ENCODE measurements around the gene CCDC154.

Gene CCDC154

GRCh38 chr16:1458336-1458976, 14.1 kb upstream of the CCDC154 start:
- no peak for TF ChIP-seq CTCF (conservative IDR thresholded peaks at IDR 0.05; ENCODE audit: low read length)
- no peak for TF ChIP-seq EZH2phosphoT487 (IDR thresholded peaks at IDR 0.05; ENCODE audit: borderline replicate concordance)
- Histone ChIP-seq H2AFZ (ENCODE audit: low read length) (no peak overlapping the region), H3K4me3 (ENCODE audit: low read length, poor library complexity, severe bottlenecking) (no peak overlapping the region)

GRCh38 chr16:1457489-1458245, 13.3 kb upstream of the CCDC154 start:
- Histone ChIP-seq H3F3A (ENCODE audit: low read depth) (no peaks in the 10 kb centered on the region), H3K4me1 (ENCODE audit: insufficient read depth, low read length, poor library complexity, severe bottlenecking) (no peaks in the 10 kb centered on the region), H3K9me3 (ENCODE audit: insufficient read depth, low read depth, low read length) (no peaks in the 10 kb centered on the region), H3K9me2 (replicated peaks; ENCODE audit: low read depth, low read length) (no peaks in the 10 kb centered on the region), H3K9ac (ENCODE audit: low read depth, low read length, poor library complexity, severe bottlenecking) (no peak overlapping the region), H3K4me3 (ENCODE audit: low read length, poor library complexity, severe bottlenecking) (no peak overlapping the region), H3K36me3 (ENCODE audit: insufficient read depth, low read length) (no peaks in the 10 kb centered on the region), H2AFZ (ENCODE audit: low read length) (no peak overlapping the region), H4K20me1 (ENCODE audit: insufficient read depth, low read length, poor library complexity, severe bottlenecking) (no peaks in the 10 kb centered on the region), H3K4me2 (ENCODE audit: low read depth, low read length, poor library complexity, severe bottlenecking) (no peak overlapping the region), H3K27me3 (ENCODE audit: insufficient read depth, low read length, poor library complexity, severe bottlenecking) (no peaks in the 10 kb centered on the region), H3K79me2 (ENCODE audit: insufficient read depth, low read length) (no peaks in the 10 kb centered on the region)
- TF ChIP-seq CTCF (conservative IDR thresholded peaks at IDR 0.05; ENCODE audit: low read length) (no peak), EZH2phosphoT487 (IDR thresholded peaks at IDR 0.05; ENCODE audit: borderline replicate concordance) (no peak)

More at GRCh38 chr16:1458336-1458976, 14.1 kb upstream of the CCDC154 start:
- Histone ChIP-seq H3F3A (ENCODE audit: low read depth) (no peaks in the 10 kb centered on the region), H3K4me2 (ENCODE audit: low read depth, low read length, poor library complexity, severe bottlenecking) (no peak overlapping the region), H3K9me3 (ENCODE audit: insufficient read depth, low read depth, low read length) (no peaks in the 10 kb centered on the region), H3K27me3 (ENCODE audit: insufficient read depth, low read length, poor library complexity, severe bottlenecking) (no peaks in the 10 kb centered on the region), H3K36me3 (ENCODE audit: insufficient read depth, low read length) (no peaks in the 10 kb centered on the region), H3K9ac (ENCODE audit: low read depth, low read length, poor library complexity, severe bottlenecking) (no peak overlapping the region), H3K4me1 (ENCODE audit: insufficient read depth, low read length, poor library complexity, severe bottlenecking) (no peaks in the 10 kb centered on the region), H3K79me2 (ENCODE audit: insufficient read depth, low read length) (no peaks in the 10 kb centered on the region), H4K20me1 (ENCODE audit: insufficient read depth, low read length, poor library complexity, severe bottlenecking) (no peaks in the 10 kb centered on the region), H3K9me2 (replicated peaks; ENCODE audit: low read depth, low read length) (no peaks in the 10 kb centered on the region)

GRCh38 chr16:1456951-1457350, 12.6 kb upstream of the CCDC154 start:
- TF ChIP-seq EZH2phosphoT487 (IDR thresholded peaks at IDR 0.05; ENCODE audit: borderline replicate concordance) = no peak
- TF ChIP-seq CTCF (conservative IDR thresholded peaks at IDR 0.05; ENCODE audit: low read length) = no peak
- Histone ChIP-seq H3K4me1 (ENCODE audit: insufficient read depth, low read length, poor library complexity, severe bottlenecking) (no peaks in the 10 kb centered on the region), H2AFZ (ENCODE audit: low read length) (no peak overlapping the region), H4K20me1 (ENCODE audit: insufficient read depth, low read length, poor library complexity, severe bottlenecking) (no peaks in the 10 kb centered on the region), H3K27me3 (ENCODE audit: insufficient read depth, low read length, poor library complexity, severe bottlenecking) (no peaks in the 10 kb centered on the region), H3K9ac (ENCODE audit: low read depth, low read length, poor library complexity, severe bottlenecking) (no peak overlapping the region), H3K36me3 (ENCODE audit: insufficient read depth, low read length) (no peaks in the 10 kb centered on the region), H3K79me2 (ENCODE audit: insufficient read depth, low read length) (no peaks in the 10 kb centered on the region), H3K4me3 (ENCODE audit: low read length, poor library complexity, severe bottlenecking) (no peak overlapping the region), H3K9me3 (ENCODE audit: insufficient read depth, low read depth, low read length) (no peaks in the 10 kb centered on the region), H3K9me2 (replicated peaks; ENCODE audit: low read depth, low read length) (no peaks in the 10 kb centered on the region), H3K4me2 (ENCODE audit: low read depth, low read length, poor library complexity, severe bottlenecking) (no peak overlapping the region), H3F3A (ENCODE audit: low read depth) (no peaks in the 10 kb centered on the region)

Data from Loucy (cell line).